Astrocyte (in vitro differentiated cells and primary cell): ENCODE measurements around the gene EML5. TPM values are rescaled to one million over a fixed set of nuclear protein-coding genes. Genes with fewer than 3 reads are reported as not detected.

Experiments used
- DNase-seq: peaks from one replicate; pipeline ENCODE4 v3.0.0-alpha.2; 2010; ENCODE audit warnings: low read depth
- FAIRE-seq: peaks from 2 replicates; lab custom pipeline; 2011; peaks lifted over from hg19 to GRCh38; lab: Jason Lieb, UNC
- H2AFZ ChIP-seq: 2 replicates; pipeline ENCODE4 v1.6.0; 2012; ENCODE audit warnings: low read depth, low read length, inconsistent platforms
- H3K27ac ChIP-seq: 2 replicates; pipeline ENCODE4 v1.5.1; 2011; ENCODE audit warnings: low read depth, low read length, inconsistent platforms
- H3K27me3 ChIP-seq: 2 replicates; pipeline ENCODE4 v1.6.0; 2011; ENCODE audit warnings: low read length, inconsistent platforms; ENCODE audit not compliant: insufficient read depth
- H3K36me3 ChIP-seq: 2 replicates; pipeline ENCODE4 v1.5.1; 2011; ENCODE audit warnings: low read length, inconsistent platforms; ENCODE audit not compliant: insufficient read depth
- H3K4me1 ChIP-seq: 2 replicates; pipeline ENCODE4 v1.5.1; 2011; ENCODE audit warnings: low read length, inconsistent platforms; ENCODE audit not compliant: insufficient read depth
- H3K4me2 ChIP-seq: 2 replicates; pipeline ENCODE4 v1.6.0; 2012; ENCODE audit warnings: low read length, inconsistent platforms
- H3K4me3 ChIP-seq: 2 replicates; pipeline ENCODE4 v1.5.1; 2011; ENCODE audit warnings: low read depth, mild to moderate bottlenecking, low read length, inconsistent platforms; ENCODE audit not compliant: insufficient read depth
- H3K79me2 ChIP-seq: 2 replicates; pipeline ENCODE4 v1.6.0; 2012; ENCODE audit warnings: mild to moderate bottlenecking, low read length, inconsistent platforms; ENCODE audit not compliant: insufficient read depth
- H3K9ac ChIP-seq: 2 replicates; pipeline ENCODE4 v1.6.0; 2012; ENCODE audit warnings: mild to moderate bottlenecking, low read length, inconsistent platforms
- H3K9me3 ChIP-seq: 2 replicates; pipeline ENCODE4 v1.5.1; 2012; ENCODE audit warnings: low read depth, mild to moderate bottlenecking, low read length, inconsistent platforms; ENCODE audit not compliant: insufficient read depth
- H4K20me1 ChIP-seq: 2 replicates; pipeline ENCODE4 v1.6.0; 2012; ENCODE audit warnings: low read length, inconsistent platforms; ENCODE audit not compliant: insufficient read depth
- H3K27ac Mint-ChIP-seq: one replicate; pipeline ENCODE4 v1.8.0; 2021; ENCODE audit warnings: mild to moderate bottlenecking, mixed read lengths; ENCODE audit not compliant: unreplicated experiment
- H3K27me3 Mint-ChIP-seq: one replicate; pipeline ENCODE4 v1.8.0; 2021; ENCODE audit warnings: low read depth, mixed read lengths; ENCODE audit not compliant: unreplicated experiment
- H3K36me3 Mint-ChIP-seq: one replicate; pipeline ENCODE4 v1.8.0; 2021; ENCODE audit warnings: low read depth, mixed read lengths; ENCODE audit not compliant: unreplicated experiment
- H3K4me1 Mint-ChIP-seq: one replicate; pipeline ENCODE4 v1.8.0; 2021; ENCODE audit warnings: low read depth, mixed read lengths; ENCODE audit not compliant: unreplicated experiment
- H3K4me3 Mint-ChIP-seq: one replicate; pipeline ENCODE4 v1.8.0; 2021; ENCODE audit warnings: mild to moderate bottlenecking, moderate library complexity, mixed read lengths; ENCODE audit not compliant: unreplicated experiment
- H3K9me3 Mint-ChIP-seq: one replicate; pipeline ENCODE4 v1.8.0; 2021; ENCODE audit warnings: mild to moderate bottlenecking, mixed read lengths; ENCODE audit not compliant: unreplicated experiment
- CTCF ChIP-seq: IDR thresholded peaks from 2 replicates; pipeline ENCODE4 v1.5.1; 2011; ENCODE audit warnings: low read depth, mild to moderate bottlenecking, inconsistent platforms, low read length, moderate library complexity; ENCODE audit not compliant: insufficient read depth
- EZH2 ChIP-seq: IDR thresholded peaks from 2 replicates; pipeline ENCODE4 v1.6.1; 2012; ENCODE audit warnings: mild to moderate bottlenecking, low read length, inconsistent platforms; ENCODE audit not compliant: insufficient read depth
- total RNA-seq: library from RNA; stranded (reverse); gene quantifications from 2 replicates; pipeline ENCODE4 v1.2.1, GENCODE V29; 2021

EML5 gene
- total RNA-seq, 1 donor from 2014 or later = 0.05 TPM

DNA sequence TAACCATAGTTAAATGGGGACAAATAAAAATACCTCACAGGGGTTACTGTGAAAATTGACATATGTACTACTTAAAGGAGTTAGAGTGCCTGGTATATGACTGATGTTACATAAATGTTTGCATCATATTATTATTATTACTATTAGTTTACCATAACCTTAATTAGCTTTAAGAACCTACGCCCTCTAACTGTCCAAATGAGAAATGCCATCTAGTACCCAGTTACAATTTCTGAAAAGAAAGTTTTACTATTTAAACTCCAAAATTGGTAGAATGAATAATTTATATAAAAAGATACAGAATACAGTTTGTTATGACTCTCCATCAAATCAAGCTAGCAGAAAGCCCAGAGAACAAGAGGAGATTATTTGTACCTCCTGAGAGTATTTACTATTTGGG lies 42.3 kb downstream of the EML5 start:
- H3K9me3 Mint-ChIP-seq = no peaks in the 10 kb centered on the region
- H3K27me3 ChIP-seq = no peaks in the 10 kb centered on the region
- H3K27me3 Mint-ChIP-seq = no peaks in the 10 kb centered on the region
- no peaks in the 10 kb centered on the region for H3K36me3 ChIP-seq
- no peaks in the 10 kb centered on the region for H3K9me3 ChIP-seq
- no peak for FAIRE-seq
- H2AFZ ChIP-seq = no peak overlapping the region
- no peaks in the 10 kb centered on the region for H3K79me2 ChIP-seq
- peaks cover 2% of the 10 kb centered on the region for H3K36me3 Mint-ChIP-seq
- no peaks in the 10 kb centered on the region for H3K4me1 Mint-ChIP-seq
- no peaks in the 10 kb centered on the region for H4K20me1 ChIP-seq
- TF ChIP-seq EZH2 = no peak
- TF ChIP-seq CTCF = no peak
- H3K27ac ChIP-seq = no peak overlapping the region
- DNase-seq = no peak
- no peaks in the 10 kb centered on the region for H3K4me1 ChIP-seq
- H3K9ac ChIP-seq = no peak overlapping the region
- no peak overlapping the region for H3K27ac Mint-ChIP-seq
- no peak overlapping the region for H3K4me3 Mint-ChIP-seq
- no peak overlapping the region for H3K4me3 ChIP-seq
- H3K4me2 ChIP-seq = no peak overlapping the region

GRCh38 chr14:88749139-88749538 lies 43.6 kb downstream of the EML5 start:
- no peaks in the 10 kb centered on the region for H3K9me3 ChIP-seq
- H3K79me2 ChIP-seq = no peaks in the 10 kb centered on the region
- no peaks in the 10 kb centered on the region for H3K9me3 Mint-ChIP-seq
- H3K4me1 ChIP-seq = no peaks in the 10 kb centered on the region
- H3K4me3 Mint-ChIP-seq = no peak overlapping the region
- H3K27ac Mint-ChIP-seq = no peak overlapping the region
- DNase-seq (no peak), FAIRE-seq (no peak)
- H3K9ac ChIP-seq = no peak overlapping the region
- H2AFZ ChIP-seq = no peak overlapping the region
- H3K27ac ChIP-seq = no peak overlapping the region
- no peaks in the 10 kb centered on the region for H3K27me3 ChIP-seq
- H3K4me3 ChIP-seq = no peak overlapping the region
- H3K4me2 ChIP-seq = no peak overlapping the region
- H3K36me3 Mint-ChIP-seq = peaks cover 2% of the 10 kb centered on the region
- H4K20me1 ChIP-seq = no peaks in the 10 kb centered on the region
- no peaks in the 10 kb centered on the region for H3K36me3 ChIP-seq
- no peaks in the 10 kb centered on the region for H3K27me3 Mint-ChIP-seq
- TF ChIP-seq EZH2 (no peak), CTCF (no peak)
- no peaks in the 10 kb centered on the region for H3K4me1 Mint-ChIP-seq

- Histone ChIP-seq H4K20me1 (no peaks in the 10 kb centered on the region), H3K27me3 (no peaks in the 10 kb centered on the region), H3K9ac (no peak overlapping the region), H3K79me2 (no peaks in the 10 kb centered on the region), H3K9me3 (no peaks in the 10 kb centered on the region), H2AFZ (no peak overlapping the region), H3K4me2 (no peak overlapping the region), H3K27ac (no peak overlapping the region), H3K36me3 (no peaks in the 10 kb centered on the region), H3K4me3 (no peak overlapping the region), H3K4me1 (no peaks in the 10 kb centered on the region)
- Mint-ChIP-seq H3K4me1 (no peaks in the 10 kb centered on the region), H3K36me3 (peaks cover 2% of the 10 kb centered on the region), H3K9me3 (no peaks in the 10 kb centered on the region), H3K27me3 (no peaks in the 10 kb centered on the region), H3K27ac (no peak overlapping the region), H3K4me3 (no peak overlapping the region)
- DNase-seq (no peak), FAIRE-seq (no peak)
- TF ChIP-seq EZH2 (no peak), CTCF (no peak)
Measured at GRCh38 chr14:88748288-88748687, 44.5 kb downstream of the EML5 start.
